GM19455 (cell line): Measurements from ENCODE around the gene RIOK2.
"Not testable (repeated sequence)": the region's sequence is repeated elsewhere in the genome, so short reads cannot be mapped to it uniquely, and the experiment has no call there.

Experiments
- ATAC-seq: cut with Tn5 transposase; IDR thresholded peaks from one replicate; pipeline ENCODE4 v1.9.1; 2021; ENCODE audit not compliant: unreplicated experiment

Gene RIOK2

DNA sequence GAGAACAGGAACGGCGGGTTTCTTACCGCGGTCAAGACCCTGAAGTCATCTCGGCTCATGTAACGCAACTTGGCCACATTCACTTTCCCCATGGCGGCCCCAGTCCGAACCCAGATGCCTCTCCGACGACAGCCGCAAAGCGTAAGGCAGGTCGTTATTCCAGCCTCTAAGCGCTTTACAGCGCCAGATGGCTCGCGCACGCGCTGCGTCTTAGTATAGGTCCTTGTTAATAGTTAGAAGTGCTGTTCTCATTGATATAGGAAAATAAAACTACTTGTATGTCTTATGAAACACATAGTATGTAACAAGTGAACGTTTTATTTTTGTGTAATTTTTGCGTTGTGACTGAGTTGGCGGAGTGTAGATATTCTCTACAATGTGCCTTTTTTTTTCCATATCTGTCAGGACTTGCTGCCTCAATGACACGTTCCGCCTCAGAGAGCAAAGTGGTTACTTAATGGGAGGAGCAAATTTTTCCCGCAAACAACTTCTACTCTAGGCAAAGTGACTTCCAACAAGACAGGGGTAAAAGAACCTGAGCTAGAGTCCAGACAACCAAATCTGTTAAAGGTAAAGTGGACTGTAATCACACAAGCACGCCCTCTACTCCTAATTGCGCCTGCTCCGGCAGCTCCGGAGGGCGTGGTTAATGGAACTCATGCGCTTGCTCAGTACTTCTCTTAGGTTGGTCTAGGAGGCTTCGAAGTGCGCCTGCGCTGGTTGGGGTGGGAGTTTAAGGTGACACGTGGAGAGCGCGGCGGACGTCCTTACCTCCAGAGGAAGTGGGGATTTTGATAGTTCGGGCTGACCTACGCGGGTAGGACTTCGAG is at the start of gene RIOK2:
RIOK2 (minus strand) TSS at position 148 of the 830 bp plus-strand sequence; CDS start at position 92, 56 bp downstream.
- peak; percentile 92 for ATAC-seq

DNA sequence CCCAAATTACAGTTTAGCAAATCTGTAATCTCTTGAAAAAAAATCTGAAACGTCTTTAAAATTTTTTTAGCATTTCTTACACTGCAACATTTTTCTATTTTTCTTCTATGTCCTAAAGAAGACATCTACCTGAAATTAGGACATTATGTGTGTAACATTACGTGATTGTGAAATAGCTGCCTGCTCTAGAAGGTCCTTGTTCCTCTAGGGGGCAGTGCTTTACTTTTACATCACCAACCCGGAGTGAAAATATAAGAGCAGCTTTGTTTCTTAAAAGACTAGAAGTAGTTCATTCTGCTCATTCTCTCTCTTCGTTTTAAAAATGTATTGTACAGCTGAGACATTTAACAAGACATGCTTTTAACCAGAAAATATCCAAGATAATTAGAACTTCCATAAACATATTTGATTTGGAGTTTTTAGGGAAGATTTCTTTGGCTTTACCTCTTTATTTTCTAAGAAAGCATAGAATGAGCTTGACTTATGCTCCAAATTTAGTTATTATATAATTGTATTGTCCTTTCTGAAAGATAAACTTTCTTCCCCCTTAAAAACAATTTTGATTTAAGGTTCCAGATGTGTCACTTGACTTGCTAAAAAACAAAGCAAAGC is 48.1 kb upstream of the RIOK2 start:
- ATAC-seq: peak; percentile 97

DNA sequence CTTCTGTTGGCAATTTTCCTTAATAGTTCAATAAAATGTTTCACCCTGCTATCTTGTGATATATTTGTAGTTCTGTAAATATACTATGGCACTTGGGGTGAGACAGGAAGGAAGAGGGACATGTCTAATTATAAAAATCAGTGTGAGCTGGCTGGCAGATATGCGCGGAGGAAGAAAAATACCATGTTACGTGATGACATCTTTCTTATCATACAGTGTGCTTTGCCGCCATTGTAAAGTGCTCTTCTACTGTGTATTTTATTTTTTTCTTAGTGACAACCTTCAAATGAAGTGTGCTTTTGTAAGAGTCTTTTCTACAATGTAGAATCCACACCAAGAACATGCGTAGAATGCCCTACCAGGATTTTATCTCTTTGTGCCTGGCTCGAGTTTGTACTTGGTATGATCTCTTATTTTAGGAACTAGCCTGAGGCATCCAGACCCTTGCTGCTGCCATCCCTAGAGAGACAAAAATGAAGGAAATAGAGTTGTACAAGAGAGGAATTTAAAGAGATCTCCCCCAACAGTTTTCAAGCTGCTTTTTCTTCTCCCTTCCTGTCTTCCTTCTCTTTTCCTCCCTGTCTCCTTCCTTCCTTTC is 46.7 kb upstream of the RIOK2 start:
- ATAC-seq: no peak

DNA sequence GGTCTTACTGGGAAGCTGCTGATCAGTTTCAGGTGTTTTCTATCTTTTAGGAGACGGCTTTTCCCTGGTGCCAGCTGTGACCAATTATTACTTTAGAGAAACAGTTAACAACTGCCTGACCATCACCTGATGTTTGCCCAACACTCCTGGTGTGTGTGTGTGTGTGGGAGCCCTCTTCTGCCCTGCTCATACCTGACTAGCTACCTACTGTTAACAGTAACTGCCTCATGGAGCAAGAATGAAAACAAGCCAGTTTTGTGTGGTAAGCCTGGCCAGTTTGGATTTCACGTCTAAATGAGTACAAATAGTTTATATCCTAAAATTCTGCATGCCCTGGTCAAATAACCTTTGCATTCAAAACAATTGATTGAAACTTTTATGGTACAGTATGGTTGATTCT is 46.1 kb upstream of the RIOK2 start:
- no peak for ATAC-seq

DNA sequence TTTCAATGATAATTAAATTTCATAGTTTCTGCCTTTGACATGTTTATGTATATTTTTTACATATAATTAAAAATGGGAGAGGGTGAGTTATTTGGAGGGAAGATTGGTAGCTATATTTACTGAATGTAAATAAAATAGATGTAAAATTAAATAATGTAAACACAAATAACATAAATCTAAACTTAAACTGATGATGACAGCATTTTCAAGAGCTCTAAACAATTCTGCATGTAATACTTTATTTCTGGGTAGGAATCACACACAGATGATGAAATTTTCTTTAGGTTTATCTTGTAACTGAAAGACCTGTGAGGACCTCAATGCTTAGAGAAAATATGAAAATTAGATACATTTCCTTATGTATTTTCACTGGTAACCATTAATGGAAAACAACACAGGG is 42.2 kb upstream of the RIOK2 start:
- no peak for ATAC-seq

DNA sequence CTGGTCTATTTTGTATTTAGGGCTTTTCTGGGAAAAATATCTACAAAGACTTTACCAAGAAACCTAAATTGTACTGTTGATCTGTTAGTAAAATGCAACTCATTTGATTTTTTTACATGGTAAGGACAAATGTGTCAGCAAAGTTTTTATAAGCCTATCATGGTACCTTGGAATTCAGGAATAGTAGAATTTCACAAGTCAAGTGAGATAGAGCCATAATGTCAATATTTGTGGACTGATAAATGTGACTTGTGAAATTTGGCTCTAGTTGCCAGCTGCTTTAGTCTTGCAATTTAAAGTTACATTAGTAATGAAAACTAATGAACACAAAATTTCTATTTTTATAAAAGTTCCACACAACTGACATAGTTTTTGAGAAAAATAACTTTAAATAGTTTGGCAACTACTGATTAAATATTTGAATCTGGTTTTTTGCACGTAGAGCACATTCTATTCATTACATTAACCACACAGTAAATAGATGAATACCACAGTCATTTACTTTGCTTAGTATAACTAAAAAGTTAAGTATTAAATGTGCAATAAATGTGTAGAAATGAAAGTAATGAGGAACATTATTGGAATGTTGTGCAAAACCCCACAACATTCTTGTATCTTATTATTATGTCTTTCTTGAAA is 41.2 kb upstream of the RIOK2 start:
- ATAC-seq: no peak

DNA sequence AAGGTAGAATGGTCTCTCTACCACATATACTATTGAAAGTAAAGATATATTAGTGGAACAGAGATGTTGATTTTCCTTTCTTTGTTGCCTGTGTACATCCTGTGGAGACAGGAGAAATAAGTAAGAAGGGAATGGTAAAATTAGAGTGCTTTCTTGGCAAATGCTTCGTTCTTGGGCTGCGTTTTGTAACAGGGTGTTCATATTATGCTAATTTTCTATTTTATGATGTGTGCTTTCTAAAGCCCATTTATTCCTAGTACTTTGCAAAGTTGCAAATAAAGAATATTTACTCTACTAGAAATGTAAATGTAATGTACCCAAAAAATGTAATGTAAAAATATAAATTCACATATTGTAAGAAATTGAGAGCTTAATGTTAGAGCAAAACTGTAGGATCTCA is 40.5 kb upstream of the RIOK2 start:
- no peak for ATAC-seq

DNA sequence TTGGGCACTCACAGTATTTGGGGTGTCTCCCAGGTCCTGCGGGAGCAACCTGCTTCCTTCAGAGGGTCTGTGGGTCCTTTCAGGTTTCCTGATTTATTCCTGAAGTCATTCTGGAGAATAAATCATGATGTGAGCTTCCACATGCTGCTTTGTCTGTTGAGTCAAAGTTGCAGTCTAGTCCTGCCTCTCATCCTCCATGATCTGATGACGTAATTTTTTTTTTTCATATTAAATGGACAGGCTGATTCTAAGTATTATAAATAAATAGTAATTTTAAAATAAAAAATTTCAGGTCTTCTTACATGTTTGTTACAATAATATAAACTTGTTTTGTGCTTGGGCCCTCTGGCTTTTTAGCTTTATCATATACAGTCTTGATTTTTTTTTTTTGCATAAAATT is 26.3 kb upstream of the RIOK2 start:
- no peak for ATAC-seq

DNA sequence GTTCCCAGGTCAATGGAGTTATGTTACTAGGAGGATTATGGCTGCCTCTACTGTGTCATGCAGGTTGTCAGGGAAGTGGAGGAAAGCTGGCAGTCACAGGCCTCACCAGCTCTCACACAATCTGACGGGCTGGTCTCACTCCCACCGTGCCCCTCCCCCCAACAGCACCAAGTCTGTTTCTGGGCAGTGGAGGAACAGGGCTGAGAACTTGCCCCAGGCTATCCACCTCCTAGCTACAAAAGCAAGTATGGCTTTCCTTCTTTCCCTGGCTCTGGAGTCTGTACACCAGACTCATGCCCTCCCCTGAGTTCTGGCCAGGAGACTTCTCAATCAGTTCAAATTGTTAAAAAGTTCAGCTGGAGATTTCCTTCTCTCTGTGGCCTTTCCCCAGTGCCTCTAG is 25.7 kb upstream of the RIOK2 start:
- no peak for ATAC-seq

DNA sequence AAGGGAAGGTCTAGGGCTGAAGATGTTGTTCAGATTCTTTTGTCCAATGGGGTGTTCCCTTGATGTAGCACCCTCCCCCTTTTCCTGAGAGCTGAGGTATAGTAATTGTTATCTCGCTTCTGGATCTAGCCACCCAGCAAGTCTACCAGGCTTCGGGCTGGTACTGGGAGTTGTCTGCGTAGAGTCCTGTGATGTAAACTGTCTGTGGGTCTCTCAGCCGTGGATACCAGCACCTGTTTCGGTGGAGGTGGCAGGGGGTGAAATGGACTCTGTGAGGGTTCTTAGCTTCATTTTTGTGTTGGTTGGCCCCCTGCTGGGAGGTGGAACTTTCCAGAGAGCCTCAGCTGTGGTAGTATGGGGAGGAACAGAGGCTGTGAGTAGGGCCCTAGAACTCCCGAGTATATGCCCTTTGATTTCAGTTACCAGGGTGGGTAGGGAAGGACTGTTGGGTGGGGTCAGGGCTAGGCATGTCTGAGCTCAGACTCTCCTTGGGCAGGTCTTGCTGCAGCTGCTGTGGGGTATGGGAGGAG is 25.2 kb upstream of the RIOK2 start:
- no peak for ATAC-seq

DNA sequence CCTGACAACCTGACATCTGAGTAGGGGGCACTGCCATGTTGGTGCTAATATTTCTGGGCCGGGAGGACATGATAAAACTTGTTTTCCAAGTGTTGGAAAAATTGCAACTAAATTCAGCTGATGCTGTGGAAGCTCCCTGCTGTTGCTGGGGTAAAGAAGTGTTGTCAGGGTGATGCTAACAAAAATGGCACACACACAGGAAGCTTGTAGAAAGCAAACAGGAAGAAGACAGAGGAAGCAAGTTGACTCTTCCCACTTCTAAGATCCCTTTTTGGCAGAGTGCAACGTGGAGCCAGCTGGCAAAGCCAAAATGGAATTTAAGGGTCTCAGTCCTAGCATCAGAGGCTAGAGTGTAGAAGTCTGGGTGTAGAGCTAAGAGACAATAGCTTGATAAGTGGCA is 11.3 kb upstream of the RIOK2 start:
- ATAC-seq: no peak

DNA sequence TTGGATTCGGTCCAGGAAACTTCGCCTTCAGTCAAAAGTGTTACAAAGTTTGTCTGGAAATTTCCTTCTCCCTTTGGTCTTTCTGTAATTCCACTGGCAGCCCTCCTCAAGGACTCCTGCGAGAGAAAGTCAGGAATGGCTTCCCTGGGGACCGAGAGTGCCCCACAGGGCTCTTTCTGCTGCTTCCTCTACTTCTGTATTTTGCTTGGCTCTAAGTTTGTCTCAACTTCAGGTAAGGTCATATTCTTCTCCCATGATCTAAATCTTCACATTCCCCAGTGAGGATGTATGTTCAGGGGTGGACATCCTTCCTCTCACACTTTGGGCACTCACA is 10.3 kb upstream of the RIOK2 start:
- no peak for ATAC-seq

DNA sequence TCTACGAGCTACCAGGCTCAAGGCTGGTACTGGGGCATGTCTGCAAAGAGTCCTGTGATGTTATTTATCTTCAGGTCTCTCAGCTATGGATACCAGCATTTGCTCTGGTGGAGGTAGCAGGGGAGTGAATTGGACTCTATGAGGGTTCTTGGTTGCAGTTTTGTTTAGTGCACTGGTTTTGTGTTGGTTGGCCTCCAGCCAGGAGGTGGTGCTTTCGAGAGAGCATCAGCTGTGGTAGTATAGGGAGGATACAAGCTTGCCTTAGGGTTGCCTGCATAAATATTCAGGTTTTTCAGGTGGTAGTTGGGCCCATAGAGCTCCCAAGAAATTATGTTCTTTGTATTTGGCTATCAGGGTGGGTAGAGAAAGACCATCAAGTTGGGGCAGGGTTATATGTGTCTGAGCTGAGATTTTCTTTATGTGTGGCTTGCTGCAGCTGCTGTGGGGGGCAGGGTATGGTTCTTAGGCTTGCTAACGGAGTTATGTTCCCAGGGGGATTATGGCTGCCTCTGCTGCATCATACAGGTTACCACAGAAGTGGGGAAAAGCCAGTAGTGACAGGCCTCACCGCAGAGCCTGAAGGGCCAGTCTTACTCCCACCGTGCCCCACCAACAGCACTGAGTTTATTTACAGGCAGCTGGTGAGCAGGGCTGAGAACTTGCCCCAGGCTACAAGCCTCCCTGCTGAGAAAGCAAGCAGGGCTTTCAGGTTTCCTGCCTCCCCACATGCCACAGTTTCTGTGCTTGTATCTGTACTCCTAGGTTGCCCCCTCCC is 9.7 kb upstream of the RIOK2 start:
- no peak for ATAC-seq

DNA sequence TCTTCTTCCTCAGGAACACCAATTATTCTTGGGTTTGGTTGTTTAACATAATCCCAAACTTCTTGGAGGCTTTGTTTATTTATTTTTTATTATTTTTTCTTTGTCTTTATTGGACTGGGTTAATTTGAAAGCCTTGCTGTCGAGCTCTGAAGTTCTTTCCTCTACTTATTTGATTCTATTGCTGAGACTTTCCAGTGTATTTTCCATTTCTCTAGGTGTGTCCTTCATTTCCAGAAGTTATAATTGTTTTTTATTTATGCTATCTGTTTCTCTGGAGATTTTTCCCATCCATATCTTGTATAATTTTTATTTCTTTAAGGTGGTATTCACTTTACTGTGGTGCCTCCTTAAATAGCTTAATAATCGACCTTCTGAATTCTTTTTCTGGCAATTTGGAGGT is 8.8 kb upstream of the RIOK2 start:
- no peak for ATAC-seq

DNA sequence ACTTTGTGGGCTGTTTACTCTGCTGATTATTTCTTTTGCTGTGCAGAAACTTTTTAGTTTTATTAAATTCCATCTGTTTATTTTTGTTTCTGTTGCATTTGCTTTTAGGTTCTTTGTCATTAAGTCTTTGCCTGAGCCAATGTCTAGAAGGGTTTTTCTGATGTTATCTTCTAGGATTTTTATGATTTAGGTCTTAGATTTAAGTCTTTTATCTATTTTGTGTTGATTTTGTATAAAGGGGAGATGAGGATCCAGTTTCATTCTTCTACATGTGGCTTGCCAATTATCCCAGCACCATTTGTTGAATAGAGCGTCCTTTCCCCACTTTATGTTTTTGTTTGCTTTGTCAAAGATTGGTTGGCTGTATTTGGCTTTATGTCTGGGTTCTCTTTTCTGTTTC is 6.5 kb upstream of the RIOK2 start:
- not testable (repeated sequence) for ATAC-seq

DNA sequence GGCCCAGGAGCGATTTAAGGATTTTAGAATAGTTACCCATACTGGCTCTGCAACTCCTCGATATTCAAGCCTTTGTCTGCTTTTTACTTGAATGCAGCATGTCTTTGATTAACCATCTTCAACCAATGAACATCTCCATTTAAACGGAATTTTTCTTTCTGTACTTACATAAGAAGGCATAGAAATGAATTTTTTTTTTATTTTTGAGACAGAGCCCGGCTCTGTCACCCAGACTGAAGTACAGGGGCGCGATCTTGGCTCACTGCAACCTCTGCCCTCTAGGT is 825 bp upstream of the RIOK2 start:
- ATAC-seq: no peak

DNA sequence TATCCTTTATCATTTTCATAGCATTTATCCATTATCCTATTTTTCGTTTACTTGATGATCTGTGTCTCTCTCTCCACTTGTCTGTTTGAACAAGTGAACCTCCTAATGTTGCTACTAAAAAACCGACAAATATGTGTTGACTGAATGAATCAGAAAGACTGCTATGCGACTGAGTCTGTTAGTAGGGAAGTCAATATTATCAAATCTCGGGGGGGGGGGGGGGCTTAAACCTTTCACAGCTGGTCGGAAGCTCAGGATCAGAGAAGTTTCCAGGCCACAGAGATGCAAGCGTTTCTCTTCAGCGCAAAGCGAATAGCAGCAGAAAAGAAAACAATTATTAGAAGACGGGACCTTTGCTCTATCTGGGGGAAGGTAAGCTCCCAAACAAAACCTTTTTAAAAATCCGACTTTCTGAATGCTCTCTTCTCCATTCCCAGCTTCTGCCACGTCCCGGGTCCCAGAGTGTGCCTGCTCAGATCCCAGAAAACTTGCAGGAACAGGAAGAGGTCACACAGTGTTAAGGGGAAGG is 412 bp downstream of the RIOK2 start:
- no peak for ATAC-seq

DNA sequence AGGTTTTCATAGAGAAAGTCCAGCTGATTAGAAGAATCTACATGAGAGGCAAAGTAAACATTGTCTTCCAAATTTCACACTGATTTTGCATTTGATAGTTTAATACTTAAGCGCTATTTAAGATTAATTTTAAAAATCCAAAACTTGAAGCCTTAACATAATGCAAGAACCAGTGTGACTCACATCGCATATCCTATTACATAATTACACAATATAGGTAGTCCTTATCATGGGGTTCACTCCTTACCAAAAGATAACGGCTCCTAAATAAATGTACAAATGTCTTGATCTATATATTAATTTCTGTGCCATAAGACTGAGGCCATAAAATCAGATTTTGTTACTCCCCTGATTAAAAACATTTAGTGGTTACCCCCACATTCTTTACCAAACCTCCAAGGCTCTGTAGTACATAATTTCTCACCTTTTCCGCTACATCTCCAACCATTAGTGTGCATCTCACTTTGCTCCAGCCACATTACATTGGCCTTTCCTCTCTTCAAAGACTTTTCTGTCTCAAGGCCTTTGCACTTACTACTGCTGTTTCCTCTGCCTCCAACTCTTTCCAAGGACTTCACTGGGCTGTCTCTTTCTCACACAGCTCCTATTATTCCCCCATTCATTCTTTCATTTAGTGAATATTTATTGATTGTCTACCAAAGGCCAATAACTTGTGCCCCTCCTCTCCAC is 1.0 kb downstream of the RIOK2 start:
- ATAC-seq: no peak

DNA sequence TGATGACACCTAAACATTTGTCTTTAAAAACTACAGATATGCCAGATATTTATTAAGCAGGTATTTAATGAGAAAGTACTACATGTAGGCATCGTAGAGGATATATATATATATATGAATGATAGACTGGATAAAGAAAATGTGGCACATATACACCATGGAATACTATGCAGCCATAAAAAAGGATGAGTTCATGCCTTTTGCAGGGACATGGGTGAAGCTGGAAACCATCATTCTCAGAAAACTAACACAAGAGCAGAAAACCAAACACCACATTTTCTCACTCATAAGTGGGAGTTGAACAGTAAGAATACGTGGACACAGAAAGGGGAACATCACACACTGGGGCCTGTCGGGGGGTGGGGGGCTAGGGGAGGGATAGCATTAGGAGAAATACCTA is 3.6 kb downstream of the RIOK2 start:
- ATAC-seq: not testable (repeated sequence)

DNA sequence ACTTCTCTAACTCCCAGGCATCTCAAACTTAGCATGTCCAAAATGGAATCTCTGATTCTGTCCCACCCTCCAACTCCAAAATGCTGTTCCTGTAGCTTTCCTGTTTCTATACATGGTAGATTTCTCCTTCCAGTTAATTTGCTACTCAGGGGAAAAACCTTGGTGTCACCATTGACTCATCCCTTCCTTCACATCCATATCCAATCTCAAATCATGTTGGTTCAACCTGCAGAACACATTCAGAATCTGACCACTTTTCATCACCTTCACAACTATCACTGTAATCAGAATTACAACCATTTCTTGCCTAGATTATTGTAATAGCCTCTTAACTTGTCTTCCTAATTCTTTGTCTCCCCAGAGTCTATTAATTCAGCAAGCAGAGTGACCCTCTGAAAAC is 10.8 kb downstream of the RIOK2 start:
- ATAC-seq: no peak
